GM12878 (cell line): Measurements from ENCODE around the gene MRC2. TPM values are rescaled to one million over a fixed set of nuclear protein-coding genes. Genes with fewer than 3 reads are reported as not detected.
"Not testable (repeated sequence)": the region's sequence is repeated elsewhere in the genome, so short reads cannot be mapped to it uniquely, and the experiment has no call there.

ENCODE experiments used
- ATAC-seq: fragments of 200-7000 bp; cut with Tn5 transposase; 3 replicates; pipeline ENCODE4 v1.9.1; 2020; ENCODE audit warnings: mild to moderate bottlenecking, moderate library complexity
- BruUV-seq: library from RNA; stranded (reverse); fragments of 400-500 nt; replicated peaks from 2 replicates; lab custom pipeline; 2021; lab: Mats Ljungman, UMichigan
- CTCF ChIA-PET: fragments of 300-600 bp; sonication (Branson Sonifier 250); formaldehyde crosslinking; extraction: SDS; loops from one replicate; lab custom pipeline; 2021; ENCODE audit warnings: inconsistent platforms; lab: Yijun Ruan, JAX
- POLR2A ChIA-PET: fragments of 350-600 bp; formaldehyde crosslinking; extraction: SDS; loops from one replicate; lab custom pipeline; 2021; ENCODE audit warnings: inconsistent platforms; lab: Charles Lee
- RAD21 ChIA-PET: fragments of 300-600 bp; sonication (Branson Sonifier 250); formaldehyde crosslinking; loops from one replicate; lab custom pipeline; 2023; ENCODE audit warnings: antibody characterized with exemption; ENCODE audit not compliant: unreplicated experiment; lab: Charles Lee
- SMC1A ChIA-PET: fragments of 300-600 bp; sonication (Branson Sonifier 250); formaldehyde crosslinking; loops from one replicate; lab custom pipeline; 2023; ENCODE audit not compliant: unreplicated experiment, uncharacterized antibody; lab: Charles Lee
- DNase-seq: peaks from one replicate; pipeline ENCODE4 v3.0.0-alpha.2; 2011; ENCODE audit warnings: low read depth, low spot score
- FAIRE-seq: peaks from 3 replicates; lab custom pipeline; 2011; peaks lifted over from hg19 to GRCh38; lab: Jason Lieb, UNC
- H2AFZ ChIP-seq: 2 replicates; pipeline ENCODE4 v1.6.0; 2011; ENCODE audit warnings: low read depth, low read length, control low read depth; ENCODE audit not compliant: control insufficient read depth
- H3K27ac ChIP-seq: 2 replicates; pipeline ENCODE4 v1.5.1; 2011; ENCODE audit warnings: control low read depth; ENCODE audit not compliant: control insufficient read depth, insufficient read depth
- H3K27me3 ChIP-seq, 2 experiments: replicated peaks in 1 of 2; 2 replicates each; pipeline versions ENCODE4 v1.6.0 to v1.6.1; 2011; ENCODE audit warnings: low read length in 1 of 2; ENCODE audit not compliant: control insufficient read depth in 2 of 2, insufficient read depth in 2 of 2
- H3K36me3 ChIP-seq, 2 experiments: 2 replicates each; pipeline ENCODE4 v1.5.1; 2011; ENCODE audit warnings: low read length in 1 of 2; ENCODE audit not compliant: control insufficient read depth in 2 of 2, insufficient read depth in 2 of 2
- H3K4me1 ChIP-seq: 2 replicates; pipeline ENCODE4 v1.6.1; 2011; ENCODE audit warnings: mild to moderate bottlenecking, low read length, moderate library complexity, mixed read lengths; ENCODE audit not compliant: control insufficient read depth, insufficient read depth
- H3K4me2 ChIP-seq: 2 replicates; pipeline ENCODE4 v1.6.0; 2011; ENCODE audit warnings: control low read depth; ENCODE audit not compliant: control insufficient read depth, insufficient read depth
- H3K4me3 ChIP-seq: fragments of 200-600 bp; sonication (generic); 2 replicates; pipeline ENCODE4 v1.5.1; 2016
- H3K79me2 ChIP-seq: 2 replicates; pipeline ENCODE4 v1.6.0; 2011; ENCODE audit warnings: low read length; ENCODE audit not compliant: control insufficient read depth, insufficient read depth
- H3K9ac ChIP-seq: 2 replicates; pipeline ENCODE4 v1.8.0; 2011; ENCODE audit warnings: low read length, control low read depth, mixed read lengths; ENCODE audit not compliant: control insufficient read depth, insufficient read depth
- H3K9me3 ChIP-seq: replicated peaks from 3 replicates; pipeline ENCODE4 v1.5.1; 2011; ENCODE audit warnings: mild to moderate bottlenecking, low read length; ENCODE audit not compliant: control insufficient read depth, insufficient read depth
- H4K20me1 ChIP-seq: 2 replicates; pipeline ENCODE4 v1.6.0; 2011; ENCODE audit not compliant: control insufficient read depth, insufficient read depth
- ASH2L ChIP-seq: fragments of 300-600, 200-600 bp; sonication (generic); IDR thresholded peaks from 2 replicates; pipeline ENCODE4 v1.6.1; 2017; ENCODE audit warnings: low read depth, mild to moderate bottlenecking, borderline replicate concordance
- CBX3 ChIP-seq: fragments of 200-600 bp; sonication (generic); IDR thresholded peaks from 2 replicates; pipeline ENCODE4 v1.6.1; 2016; ENCODE audit warnings: low read depth, borderline replicate concordance
- CEBPB ChIP-seq, 2 experiments: fragments of 150-350 bp in 1 of 2; IDR thresholded peaks; 2 replicates each; pipeline ENCODE4 v1.6.1; 2012 to 2014; ENCODE audit warnings: low read depth in 2 of 2, low read length in 2 of 2, borderline replicate concordance in 1 of 2, inconsistent platforms in 1 of 2
- FOXK2 ChIP-seq: fragments of 450-650 bp; IDR thresholded peaks from 2 replicates; pipeline ENCODE4 v1.6.1; 2017; ENCODE audit warnings: mild to moderate bottlenecking, moderate library complexity
- KDM1A ChIP-seq: fragments of 200-600 bp; sonication (generic); IDR thresholded peaks from 2 replicates; pipeline ENCODE4 v1.6.1; 2016; ENCODE audit warnings: borderline replicate concordance
- MEF2B ChIP-seq: fragments of 450-650 bp; IDR thresholded peaks from 2 replicates; pipeline ENCODE4 v1.6.1; 2018; ENCODE audit warnings: mild to moderate bottlenecking, moderate library complexity; ENCODE audit not compliant: partially characterized antibody, poor library complexity, severe bottlenecking
- NFYB ChIP-seq: IDR thresholded peaks from 2 replicates; pipeline ENCODE4 v1.6.1; 2011; ENCODE audit warnings: low read depth, mild to moderate bottlenecking, low read length, improper control_type of control experiment, moderate library complexity; ENCODE audit not compliant: insufficient read depth
- PML ChIP-seq: IDR thresholded peaks from 2 replicates; pipeline ENCODE4 v1.6.1; 2012; ENCODE audit warnings: low read length, inconsistent platforms
- POLR2AphosphoS5 ChIP-seq: IDR thresholded peaks from 2 replicates; pipeline ENCODE4 v1.6.1; 2011; ENCODE audit warnings: mild to moderate bottlenecking, low read length, inconsistent platforms
- SIN3A ChIP-seq: IDR thresholded peaks from 2 replicates; pipeline ENCODE4 v1.6.1; 2012; ENCODE audit warnings: low read depth, low read length, improper control_type of control experiment
- SUZ12 ChIP-seq: fragments of 200-600 bp; sonication (generic); IDR thresholded peaks from one replicate; pipeline ENCODE4 v1.6.1; 2018; ENCODE audit warnings: antibody characterized with exemption, mild to moderate bottlenecking; ENCODE audit not compliant: unreplicated experiment
- YBX1 ChIP-seq: fragments of 450-650 bp; IDR thresholded peaks from 2 replicates; pipeline ENCODE4 v1.6.1; 2016; ENCODE audit warnings: antibody characterized with exemption
- ZBED1 ChIP-seq: IDR thresholded peaks from 2 replicates; pipeline ENCODE4 v1.6.1; 2016; ENCODE audit warnings: borderline replicate concordance
- ZBTB4 ChIP-seq: fragments of 450-650 bp; formaldehyde crosslinking; IDR thresholded peaks from 2 replicates; pipeline ENCODE4 v1.4.0; 2022; ENCODE audit warnings: mild to moderate bottlenecking, moderate library complexity
- WGBS: methylation state at CpG from one replicate; pipeline ENCODE4 v1.1.6; 2016; ENCODE audit warnings: low lambda C conversion rate; ENCODE audit not compliant: insufficient replicate concordance, insufficient coverage; ENCODE audit errors: missing lambda C conversion rate; 5-methylcytosine and 5-hydroxymethylcytosine counted together
- in situ Hi-C: fragments of 300-500 bp; cut with MboI; formaldehyde crosslinking; loops from 9 replicates; pipeline ENCODE4 v1.14.3; 2018; ENCODE audit warnings: mixed read lengths
- intact Hi-C: fragments of 100-400 bp; cut with micrococcal nuclease; formaldehyde crosslinking; loops from one replicate; pipeline ENCODE4 v1.14.2; 2022; ENCODE audit not compliant: unreplicated experiment
- polyA plus RNA-seq, 11 experiments: library from polyadenylated mRNA; depleted of rRNA in 4 of 11; unstranded in 6 of 11; stranded (reverse) in 5 of 11; fragments of >200 nt; fragmentation: Nextera tagmentation in 4 of 11; fragmentation: Illumina TruSeq in 1 of 11; extraction: Ambion mirVana in 4 of 11; extraction: Trizol in 1 of 11; gene quantifications; 1 replicate in 1 of 11; 2 replicates in 10 of 11; pipeline versions ENCODE4 v1.2.1 to v1.2.3, GENCODE V29; 2011 to 2016; ENCODE audit warnings: inconsistent platforms in 2 of 11, missing spikeins in 2 of 11, low read depth in 1 of 11
- total RNA-seq, 4 experiments: library from RNA; depleted of rRNA in 3 of 4; stranded (reverse); fragments of >200 nt in 3 of 4; fragmentation: Illumina TruSeq in 1 of 4; extraction: Trizol in 1 of 4; gene quantifications; 2 replicates each; pipeline versions ENCODE4 v1.2.1 to v1.2.3, GENCODE V29; 2013 to 2021

MRC2 gene
- total and polyA plus RNA-seq, 10 of the 15 experiments (the other 5 are each of a cell fraction or from before 2014, with no cell fraction given) = 0.04 to 0.96 (median 0.30) TPM; not detected in 1

- peaks cover 8 to 9% of the 10 kb centered on the region in 2 experiments; a peak in 3 of 4 replicates for H3K36me3 ChIP-seq
- ChIA-PET RAD21 (no interaction called here), CTCF (no interaction called here), SMC1A (interaction anchor here (1.0 to 1.1 kb wide), 3 partner anchors 9 to 36 kb away, joined by 3 to 4 read pairs (median 4); no protein-coding TSS in a partner anchor), POLR2A (interaction anchor here (1.4 kb wide), 1 partner anchor 17 kb away, joined by 3 read pairs; no protein-coding TSS in a partner anchor)
- H3K9me3 ChIP-seq = no peaks in the 10 kb centered on the region
- no TSS peak for BruUV-seq
- intact Hi-C loops (no loop called here), in situ Hi-C loops (no loop called here)
- FAIRE-seq = no peak
- H3K27ac ChIP-seq = no peak overlapping the region
- ATAC-seq = no peak
- no peak overlapping the region for H2AFZ ChIP-seq
- H3K4me3 ChIP-seq = no peak overlapping the region
- no peak for DNase-seq
- H3K4me1 ChIP-seq = no peaks in the 10 kb centered on the region
- H3K27me3 ChIP-seq = no peaks in the 10 kb centered on the region
- no peak overlapping the region for H3K9ac ChIP-seq
- TF ChIP-seq PML = no peak
- no peak for TF ChIP-seq CBX3
- no peak for TF ChIP-seq SIN3A
- TF ChIP-seq POLR2AphosphoS5 = no peak
- no peak for TF ChIP-seq ZBTB4 (CRISPR knock-in tag)
- no peak for TF ChIP-seq ASH2L
- no peak for TF ChIP-seq FOXK2
- TF ChIP-seq MEF2B = no peak
- TF ChIP-seq YBX1 = no peak
- no peak for TF ChIP-seq ZBED1
- TF ChIP-seq KDM1A = no peak
- TF ChIP-seq SUZ12 = no peak
- no peak for TF ChIP-seq CEBPB (IDR thresholded peaks at IDR 0.05; ENCODE audit: borderline replicate concordance in 1 of 2, low read depth in 2 of 2, low read length in 2 of 2)
- no peak for TF ChIP-seq NFYB
- H3K79me2 ChIP-seq = no peaks in the 10 kb centered on the region
- WGBS = 98% methylated on average over 2 of the region's 2 CpGs
- H4K20me1 ChIP-seq = no peaks in the 10 kb centered on the region
- H3K4me2 ChIP-seq = no peak overlapping the region
These were observed 26.0 kb upstream of the MRC2 start for GRCh38 chr17:62601471-62601870.

GRCh38 chr17:62603783-62604182 lies 23.7 kb upstream of the MRC2 start:
- CTCF ChIA-PET = interaction anchor here (0.6 kb wide), 1 partner anchor 494 kb away, joined by 3 read pairs; no protein-coding TSS in a partner anchor

More at GRCh38 chr17:62603783-62604182, 23.7 kb upstream of the MRC2 start:
- H3K27ac ChIP-seq, H3K4me2 ChIP-seq, intact Hi-C loops, FAIRE-seq, H3K9ac ChIP-seq, H3K4me3 ChIP-seq, H2AFZ ChIP-seq, H3K27me3 ChIP-seq, DNase-seq, ATAC-seq, H3K79me2 ChIP-seq, H3K4me1 ChIP-seq, RAD21 ChIA-PET, BruUV-seq, in situ Hi-C loops, H3K9me3 ChIP-seq, H4K20me1 ChIP-seq: not testable (repeated sequence)
- peaks cover 8 to 16% of the 10 kb centered on the region in 2 experiments for H3K36me3 ChIP-seq
- over 99% methylated on average over 6 of the region's 6 CpGs for WGBS
- ChIA-PET SMC1A (interaction anchor here (1.4 kb wide), 1 partner anchor 17 kb away, joined by 3 read pairs; no protein-coding TSS in a partner anchor), POLR2A (interaction anchor here (1.5 kb wide), 1 partner anchor 10 kb away, joined by 5 read pairs; no protein-coding TSS in a partner anchor)
